C1 segment of cervical spinal cord (tissue), 14 donors: ENCODE data around the gene GPR4.
"Not testable (repeated sequence)": the region's sequence is repeated elsewhere in the genome, so short reads cannot be mapped to it uniquely, and the experiment has no call there.

Experiments used
- DNase-seq, 14 donors: peaks; one replicate each; lab custom pipeline; 2025; lab: John Stamatoyannopoulos, UW

GPR4 gene

GRCh38 chr19:45601524-45602374 is at the start of gene GPR4:
Gene GPR4, minus strand, starts transcription at chr19:45602212. Its CDS starts 10,346 bp downstream, at chr19:45591866.
- peak in 1 of 14 donors; percentile 13 for DNase-seq

GRCh38 chr19:45650722-45651121 is 48.7 kb upstream of the GPR4 start:
- no peak for DNase-seq

- peak in 2 of 14 donors; percentile 49 to 63 for DNase-seq
Measured at GRCh38 chr19:45646345-45646698, 44.3 kb upstream of the GPR4 start.

- DNase-seq = peak; percentile 35 to 96 (median 84)
Measured at GRCh38 chr19:45645631-45646344, 43.8 kb upstream of the GPR4 start.

- peak in 9 of 14 donors; percentile 84 to 95 (median 92) for DNase-seq
Measured at GRCh38 chr19:45645068-45645630, 43.1 kb upstream of the GPR4 start.

GRCh38 chr19:45643927-45644771 is 42.1 kb upstream of the GPR4 start:
- DNase-seq = peak in 9 of 14 donors; percentile 12 to 60 (median 35)

GRCh38 chr19:45643024-45643926 is 41.3 kb upstream of the GPR4 start:
- peak in 13 of 14 donors; percentile 36 to 90 (median 77) for DNase-seq

- DNase-seq = peak in 4 of 14 donors; percentile 4 to 25 (median 12)
Measured at GRCh38 chr19:45641274-45642105, 39.5 kb upstream of the GPR4 start.

- DNase-seq = no peak
Measured at GRCh38 chr19:45640849-45641273, 38.8 kb upstream of the GPR4 start.

- DNase-seq = no peak
Measured at GRCh38 chr19:45638930-45639729, 37.1 kb upstream of the GPR4 start, which contains the start of gene EML2. Gene EML2, minus strand, starts transcription at chr19:45639397. Its CDS starts 21 bp downstream, at chr19:45639376.

- no peak for DNase-seq
Measured at GRCh38 chr19:45637890-45638667, 36.1 kb upstream of the GPR4 start.

- DNase-seq = no peak
Measured at GRCh38 chr19:45636902-45637301, 34.9 kb upstream of the GPR4 start.

- DNase-seq = no peak
Measured at GRCh38 chr19:45636275-45636674, 34.3 kb upstream of the GPR4 start.

- DNase-seq = peak in 3 of 14 donors; percentile 5 to 45 (median 14)
Measured at GRCh38 chr19:45632468-45633196, 30.6 kb upstream of the GPR4 start.

GRCh38 chr19:45630463-45630862 is 28.5 kb upstream of the GPR4 start:
- DNase-seq = no peak

- no peak for DNase-seq
Measured at GRCh38 chr19:45629704-45630103, 27.7 kb upstream of the GPR4 start.

- not testable (repeated sequence) for DNase-seq
Measured at GRCh38 chr19:45628219-45628618, 26.2 kb upstream of the GPR4 start.
